CD4-positive, alpha-beta memory T cell (primary cell): Measurements from ENCODE around the gene TTC34. TPM values are rescaled to one million over a fixed set of nuclear protein-coding genes. Genes with fewer than 3 reads are reported as not detected.

Experiments used
- CTCF ChIA-PET: fragments of 350-600 bp; sonication (Branson Sonifier 250); formaldehyde crosslinking; loops from one replicate; lab custom pipeline; 2021; ENCODE audit warnings: inconsistent platforms; ENCODE audit not compliant: partially characterized antibody; lab: Charles Lee
- POLR2A ChIA-PET: fragments of 350-600 bp; sonication (Branson Sonifier 250); formaldehyde crosslinking; loops from one replicate; lab custom pipeline; 2021; ENCODE audit not compliant: partially characterized antibody; lab: Charles Lee
- DNase-seq, 5 donors: peaks; one replicate each; pipeline versions ENCODE4 v3.0.0 to v3.0.0-alpha.2; 2020 to 2022; ENCODE audit warnings: mixed read lengths in 1 of 5
- H3K27ac ChIP-seq: one replicate; pipeline ENCODE4 v1.7.0; 2013; ENCODE audit warnings: low read depth, low read length
- H3K27me3 ChIP-seq: 2 replicates; pipeline ENCODE4 v1.7.0; 2013; ENCODE audit warnings: mild to moderate bottlenecking, low read length, moderate library complexity; ENCODE audit not compliant: insufficient read depth
- H3K36me3 ChIP-seq: 2 replicates; pipeline ENCODE4 v1.7.0; 2013; ENCODE audit warnings: mild to moderate bottlenecking, low read length, moderate library complexity; ENCODE audit not compliant: insufficient read depth
- H3K4me1 ChIP-seq: 2 replicates; pipeline ENCODE4 v1.7.0; 2013; ENCODE audit warnings: mild to moderate bottlenecking, low read length, moderate library complexity; ENCODE audit not compliant: insufficient read depth
- H3K4me3 ChIP-seq, 2 donors: one replicate each; pipeline ENCODE4 v1.7.0; 2013; ENCODE audit warnings: low read length in 2 of 2, mild to moderate bottlenecking in 1 of 2
- H3K9me3 ChIP-seq, 2 donors: one replicate each; pipeline ENCODE4 v1.7.0; 2013; ENCODE audit warnings: low read length in 2 of 2, control low read depth in 1 of 2; ENCODE audit not compliant: control insufficient read depth in 1 of 2
- H3K27ac Mint-ChIP-seq, 7 donors: one replicate each; pipeline ENCODE4 v1.8.0; 2020 to 2021; ENCODE audit warnings: mixed read lengths in 7 of 7, mild to moderate bottlenecking in 6 of 7, inconsistent platforms in 3 of 7, moderate library complexity in 3 of 7
- H3K27me3 Mint-ChIP-seq, 2 donors: one replicate each; pipeline ENCODE4 v1.8.0; 2020 to 2021; ENCODE audit warnings: mixed read lengths in 2 of 2
- H3K36me3 Mint-ChIP-seq, 2 donors: one replicate each; pipeline ENCODE4 v1.8.0; 2020 to 2021; ENCODE audit warnings: mixed read lengths in 2 of 2, inconsistent platforms in 1 of 2, mild to moderate bottlenecking in 1 of 2
- H3K4me1 Mint-ChIP-seq, 4 donors: one replicate each; pipeline ENCODE4 v1.8.0; 2020 to 2021; ENCODE audit warnings: mixed read lengths in 4 of 4, mild to moderate bottlenecking in 1 of 4
- H3K4me3 Mint-ChIP-seq, 8 donors: one replicate each; pipeline ENCODE4 v1.8.0; 2020 to 2021; ENCODE audit warnings: mixed read lengths in 8 of 8, mild to moderate bottlenecking in 7 of 8, moderate library complexity in 6 of 8, inconsistent platforms in 3 of 8
- H3K9me3 Mint-ChIP-seq, 8 donors: one replicate each; pipeline ENCODE4 v1.8.0; 2020 to 2021; ENCODE audit warnings: mixed read lengths in 8 of 8, mild to moderate bottlenecking in 5 of 8, inconsistent platforms in 3 of 8, moderate library complexity in 1 of 8
- intact Hi-C: fragments of 100-400 bp; cut with micrococcal nuclease; formaldehyde crosslinking; loops from one replicate; pipeline ENCODE4 v1.15.1; 2023
- polyA plus RNA-seq, 2 donors: library from polyadenylated mRNA; unstranded; fragments of 300-500 nt; fragmentation: Illumina TruSeq; gene quantifications; one replicate each; pipeline ENCODE4 v1.2.3, GENCODE V29; 2021
- total RNA-seq, 2 experiments: library from RNA; stranded (reverse); gene quantifications; one replicate each; pipeline ENCODE4 v1.2.3, GENCODE V29; 2021

The TTC34 gene
- total and polyA plus RNA-seq, 4 experiments from 2014 or later, result 0.06 to 4.9 (median 4.8) TPM; not detected in 1

- intact Hi-C loops, result no loop called here
- H3K4me1 ChIP-seq, result no peaks in the 10 kb centered on the region
- no peaks in the 10 kb centered on the region for H3K27me3 ChIP-seq
- H3K36me3 ChIP-seq, result no peaks in the 10 kb centered on the region
- Mint-ChIP-seq H3K4me1 (no peaks in the 10 kb centered on the region), H3K9me3 (peaks cover 0 to 12% (median 2%) of the 10 kb centered on the region in 8 donors), H3K27me3 (peaks cover 1 to 7% of the 10 kb centered on the region in 2 donors), H3K27ac (no peak overlapping the region), H3K36me3 (no peaks in the 10 kb centered on the region), H3K4me3 (no peak overlapping the region)
- no peak overlapping the region for H3K27ac ChIP-seq
- no peak for DNase-seq
- no peaks in the 10 kb centered on the region for H3K9me3 ChIP-seq
- no peak overlapping the region for H3K4me3 ChIP-seq
- ChIA-PET POLR2A (no interaction called here), CTCF (no interaction called here)
Observed at GRCh38 chr1:2826316-2826715, 24.8 kb upstream of the TTC34 start.

GRCh38 chr1:2825487-2826189 lies 24.1 kb upstream of the TTC34 start:
- ChIA-PET POLR2A (no interaction called here), CTCF (no interaction called here)
- no peaks in the 10 kb centered on the region for H3K4me1 ChIP-seq
- Mint-ChIP-seq H3K4me3 (no peak overlapping the region), H3K4me1 (no peaks in the 10 kb centered on the region), H3K27me3 (peaks cover 1 to 7% of the 10 kb centered on the region in 2 donors), H3K36me3 (no peaks in the 10 kb centered on the region), H3K9me3 (peaks cover 0 to 12% (median 2%) of the 10 kb centered on the region in 8 donors), H3K27ac (no peak overlapping the region)
- no peaks in the 10 kb centered on the region for H3K27me3 ChIP-seq
- intact Hi-C loops, result no loop called here
- no peaks in the 10 kb centered on the region for H3K36me3 ChIP-seq
- no peak overlapping the region for H3K27ac ChIP-seq
- H3K9me3 ChIP-seq, result no peaks in the 10 kb centered on the region
- no peak for DNase-seq
- no peak overlapping the region for H3K4me3 ChIP-seq

GRCh38 chr1:2824999-2825398 lies 23.5 kb upstream of the TTC34 start:
- Mint-ChIP-seq H3K9me3 (peaks cover 0 to 12% (median 2%) of the 10 kb centered on the region in 8 donors), H3K4me3 (no peak overlapping the region), H3K27ac (no peak overlapping the region), H3K4me1 (no peaks in the 10 kb centered on the region), H3K36me3 (no peaks in the 10 kb centered on the region), H3K27me3 (peaks cover 1 to 7% of the 10 kb centered on the region in 2 donors)
- H3K9me3 ChIP-seq, result no peaks in the 10 kb centered on the region
- H3K27ac ChIP-seq, result no peak overlapping the region
- no peak for DNase-seq
- ChIA-PET CTCF (no interaction called here), POLR2A (no interaction called here)
- H3K4me1 ChIP-seq, result no peaks in the 10 kb centered on the region
- H3K36me3 ChIP-seq, result no peaks in the 10 kb centered on the region
- intact Hi-C loops, result loop anchor here (5.0 kb wide), 1 partner anchor 597 kb away; no protein-coding TSS in a partner anchor
- H3K4me3 ChIP-seq, result no peak overlapping the region
- no peaks in the 10 kb centered on the region for H3K27me3 ChIP-seq

GRCh38 chr1:2823921-2824610 lies 22.6 kb upstream of the TTC34 start:
- ChIA-PET POLR2A (no interaction called here), CTCF (no interaction called here)
- intact Hi-C loops, result loop anchor here (5.0 kb wide), 1 partner anchor 598 kb away; no protein-coding TSS in a partner anchor
- H3K9me3 Mint-ChIP-seq, result peaks cover 0 to 12% (median 2%) of the 10 kb centered on the region in 8 donors
- Histone ChIP-seq H3K36me3 (no peaks in the 10 kb centered on the region), H3K4me1 (no peaks in the 10 kb centered on the region), H3K9me3 (no peaks in the 10 kb centered on the region), H3K27me3 (no peaks in the 10 kb centered on the region), H3K4me3 (no peak overlapping the region), H3K27ac (no peak overlapping the region)
- no peak overlapping the region for H3K27ac Mint-ChIP-seq
- no peaks in the 10 kb centered on the region for H3K36me3 Mint-ChIP-seq
- H3K27me3 Mint-ChIP-seq, result peaks cover 1 to 11% of the 10 kb centered on the region in 2 donors
- no peak overlapping the region for H3K4me3 Mint-ChIP-seq
- H3K4me1 Mint-ChIP-seq, result no peaks in the 10 kb centered on the region
- DNase-seq, result no peak

GRCh38 chr1:2822621-2823145 lies 21.2 kb upstream of the TTC34 start:
- Mint-ChIP-seq H3K27ac (no peak overlapping the region), H3K36me3 (no peaks in the 10 kb centered on the region), H3K4me1 (no peaks in the 10 kb centered on the region), H3K4me3 (no peak overlapping the region), H3K27me3 (peaks cover 1 to 11% of the 10 kb centered on the region in 2 donors), H3K9me3 (peaks cover 0 to 6% (median 1%) of the 10 kb centered on the region in 8 donors)
- intact Hi-C loops, result loop anchor here (1.0 to 5.0 kb wide), 2 partner anchors 18 to 600 kb away; no protein-coding TSS in a partner anchor
- Histone ChIP-seq H3K27ac (no peak overlapping the region), H3K4me3 (no peak overlapping the region), H3K9me3 (no peaks in the 10 kb centered on the region), H3K27me3 (no peaks in the 10 kb centered on the region), H3K4me1 (no peaks in the 10 kb centered on the region), H3K36me3 (no peaks in the 10 kb centered on the region)
- DNase-seq, result no peak
- ChIA-PET CTCF (interaction anchor here (0.6 to 1.9 kb wide), 4 partner anchors 15 to 99 kb away, joined by 3 to 7 read pairs (median 4); no protein-coding TSS in a partner anchor), POLR2A (no interaction called here)

DNA sequence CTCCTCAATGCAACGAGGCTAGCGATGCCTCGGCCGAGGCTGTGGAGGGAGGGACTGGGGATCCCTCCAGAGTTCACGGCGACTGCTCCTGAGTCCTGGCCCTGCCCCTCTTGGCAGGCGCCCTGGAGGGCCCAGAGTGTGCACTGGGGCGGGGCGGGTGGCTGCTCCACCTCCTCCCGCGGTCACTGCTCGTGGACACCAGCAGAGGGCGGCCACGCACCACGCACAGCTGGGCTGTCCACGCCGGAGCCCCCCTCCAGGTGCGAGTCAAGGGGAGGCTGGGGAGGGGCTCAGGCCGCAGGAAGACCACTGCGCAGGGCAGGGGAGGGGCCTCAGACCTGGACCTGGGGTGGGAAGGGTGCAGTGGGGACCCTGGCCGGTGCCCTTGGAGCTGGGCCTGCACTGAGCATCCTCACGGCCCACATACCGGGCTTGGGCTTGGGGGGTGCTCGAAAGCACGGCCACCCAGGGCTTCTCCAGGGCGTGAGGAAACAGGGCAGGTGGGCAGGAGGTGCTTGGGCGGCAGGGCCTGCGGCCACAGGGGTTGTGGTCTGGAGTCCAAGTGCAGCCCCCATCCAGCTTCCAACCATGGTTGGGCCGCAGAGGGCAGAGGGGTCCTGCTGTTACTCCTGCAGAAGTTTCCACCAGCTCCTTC lies 20.6 kb upstream of the TTC34 start:
- H3K4me1 ChIP-seq, result no peaks in the 10 kb centered on the region
- H3K27me3 ChIP-seq, result no peaks in the 10 kb centered on the region
- Mint-ChIP-seq H3K4me3 (no peak overlapping the region), H3K27me3 (peaks cover 1 to 11% of the 10 kb centered on the region in 2 donors), H3K27ac (no peak overlapping the region), H3K36me3 (no peaks in the 10 kb centered on the region), H3K4me1 (no peaks in the 10 kb centered on the region), H3K9me3 (peaks cover 0 to 3% (median 0%) of the 10 kb centered on the region in 8 donors)
- ChIA-PET CTCF (interaction anchor here (0.6 to 1.9 kb wide), 4 partner anchors 16 to 100 kb away, joined by 3 to 7 read pairs (median 4); no protein-coding TSS in a partner anchor), POLR2A (no interaction called here)
- no peak overlapping the region for H3K27ac ChIP-seq
- no peaks in the 10 kb centered on the region for H3K9me3 ChIP-seq
- peak in 4 of 5 donors; percentile 24 to 38 (median 31) for DNase-seq
- H3K4me3 ChIP-seq, result no peak overlapping the region
- intact Hi-C loops, result loop anchor here (1.0 to 5.0 kb wide), 2 partner anchors 18 to 600 kb away; no protein-coding TSS in a partner anchor
- no peaks in the 10 kb centered on the region for H3K36me3 ChIP-seq
